ENCODE results near the gene AKAP9. TPM values are rescaled to one million over a fixed set of nuclear protein-coding genes. Genes with fewer than 3 reads are reported as not detected.

The AKAP9 gene
- total RNA-seq, 1 donor: 56.5 TPM

DNA sequence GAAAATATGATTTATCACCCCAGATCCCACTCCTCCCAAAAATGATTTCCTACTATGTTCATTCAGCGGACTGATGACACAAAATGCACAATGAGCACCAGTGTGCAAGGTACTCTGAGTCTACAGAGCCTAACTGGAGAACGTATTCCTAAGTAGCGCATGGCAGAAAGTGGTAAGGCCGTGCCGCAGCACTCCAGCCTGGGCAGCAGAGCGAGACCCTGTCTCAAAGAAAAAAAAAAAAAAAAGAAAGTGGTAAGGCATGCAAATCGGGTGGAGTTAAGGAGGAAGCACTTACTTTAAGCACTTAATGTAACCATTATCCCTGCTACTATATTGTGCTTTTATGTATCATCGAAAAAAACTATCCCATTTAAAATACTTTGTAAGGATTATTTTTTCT lies 168.2 kb downstream of the AKAP9 start:
- Histone ChIP-seq H2AFZ (ENCODE audit: low read length) (no peak overlapping the region), H3K4me1 (ENCODE audit: insufficient read depth, low read length) (no peaks in the 10 kb centered on the region), H3K27me3 (ENCODE audit: insufficient read depth, low read length) (no peaks in the 10 kb centered on the region), H4K20me1 (ENCODE audit: insufficient read depth, low read length) (no peaks in the 10 kb centered on the region), H3K9me3 (ENCODE audit: low read depth, low read length) (no peaks in the 10 kb centered on the region), H3K4me3 (ENCODE audit: insufficient read depth, low read length) (no peak overlapping the region), H3K4me2 (ENCODE audit: insufficient read depth, low read length) (no peak overlapping the region), H3K36me3 (ENCODE audit: insufficient read depth, low read length) (peaks cover 49% of the 10 kb centered on the region), H3K27ac (ENCODE audit: low read depth, low read length) (no peak overlapping the region), H3K79me2 (ENCODE audit: insufficient read depth, low read length) (no peaks in the 10 kb centered on the region)
- TF ChIP-seq, protein P1, sequence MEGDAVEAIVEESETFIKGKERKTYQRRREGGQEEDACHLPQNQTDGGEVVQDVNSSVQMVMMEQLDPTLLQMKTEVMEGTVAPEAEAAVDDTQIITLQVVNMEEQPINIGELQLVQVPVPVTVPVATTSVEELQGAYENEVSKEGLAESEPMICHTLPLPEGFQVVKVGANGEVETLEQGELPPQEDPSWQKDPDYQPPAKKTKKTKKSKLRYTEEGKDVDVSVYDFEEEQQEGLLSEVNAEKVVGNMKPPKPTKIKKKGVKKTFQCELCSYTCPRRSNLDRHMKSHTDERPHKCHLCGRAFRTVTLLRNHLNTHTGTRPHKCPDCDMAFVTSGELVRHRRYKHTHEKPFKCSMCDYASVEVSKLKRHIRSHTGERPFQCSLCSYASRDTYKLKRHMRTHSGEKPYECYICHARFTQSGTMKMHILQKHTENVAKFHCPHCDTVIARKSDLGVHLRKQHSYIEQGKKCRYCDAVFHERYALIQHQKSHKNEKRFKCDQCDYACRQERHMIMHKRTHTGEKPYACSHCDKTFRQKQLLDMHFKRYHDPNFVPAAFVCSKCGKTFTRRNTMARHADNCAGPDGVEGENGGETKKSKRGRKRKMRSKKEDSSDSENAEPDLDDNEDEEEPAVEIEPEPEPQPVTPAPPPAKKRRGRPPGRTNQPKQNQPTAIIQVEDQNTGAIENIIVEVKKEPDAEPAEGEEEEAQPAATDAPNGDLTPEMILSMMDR (IDR thresholded peaks at IDR 0.05; ENCODE audit: extremely low read depth, low read depth, low read length): no peak
- no peak for DNase-seq (ENCODE audit: insufficient read length, low spot score, missing footprints)

DNA sequence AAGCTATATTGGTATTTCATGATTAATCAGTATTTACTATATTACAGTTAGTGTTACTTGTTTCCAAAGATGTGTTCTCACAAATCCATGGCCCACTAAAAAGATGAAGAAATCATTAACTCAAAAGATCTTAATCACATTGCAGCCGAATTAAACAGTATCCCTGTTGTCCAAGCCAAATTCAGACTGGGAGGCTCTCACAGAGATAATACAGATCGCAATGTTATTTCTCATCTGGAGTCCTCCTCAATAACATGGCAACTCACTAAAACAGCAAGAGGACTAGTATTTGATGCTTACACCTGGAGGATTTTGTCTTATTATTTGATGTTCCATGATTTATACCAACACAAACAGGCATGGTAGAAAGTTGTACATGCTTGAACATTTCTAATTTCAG lies 170.2 kb downstream of the AKAP9 start:
- Histone ChIP-seq H3K4me2 (ENCODE audit: insufficient read depth, low read length) (no peak overlapping the region), H3K9me3 (ENCODE audit: low read depth, low read length) (no peaks in the 10 kb centered on the region), H3K27me3 (ENCODE audit: insufficient read depth, low read length) (no peaks in the 10 kb centered on the region), H2AFZ (ENCODE audit: low read length) (no peak overlapping the region), H3K27ac (ENCODE audit: low read depth, low read length) (no peak overlapping the region), H3K4me1 (ENCODE audit: insufficient read depth, low read length) (no peaks in the 10 kb centered on the region), H3K36me3 (ENCODE audit: insufficient read depth, low read length) (peaks cover 51% of the 10 kb centered on the region), H3K79me2 (ENCODE audit: insufficient read depth, low read length) (peaks cover 17% of the 10 kb centered on the region), H3K4me3 (ENCODE audit: insufficient read depth, low read length) (no peak overlapping the region), H4K20me1 (ENCODE audit: insufficient read depth, low read length) (no peaks in the 10 kb centered on the region)
- no peak for DNase-seq (ENCODE audit: insufficient read length, low spot score, missing footprints)
- TF ChIP-seq, protein P1 (IDR thresholded peaks at IDR 0.05; ENCODE audit: extremely low read depth, low read depth, low read length): no peak

DNA sequence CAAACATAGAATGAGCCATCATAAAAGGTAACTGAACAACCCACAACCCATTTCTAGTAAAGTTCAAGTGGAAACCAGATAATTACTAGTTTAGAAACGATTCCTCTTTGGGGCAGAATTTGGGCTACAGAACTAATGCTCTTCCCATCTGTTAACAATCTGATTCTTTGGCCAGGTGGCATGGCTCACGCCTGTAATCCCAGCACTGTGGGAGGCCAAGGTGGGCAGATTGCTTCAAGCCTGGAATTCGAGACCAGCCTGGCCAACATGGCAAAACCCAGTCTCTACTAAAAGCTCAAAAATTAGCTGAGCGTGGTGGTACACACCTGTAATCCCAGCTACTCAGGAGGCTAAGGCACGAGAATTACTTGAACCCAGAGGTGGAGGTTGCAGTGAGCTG lies 175.2 kb downstream of the AKAP9 start:
- Histone ChIP-seq H3K27ac (ENCODE audit: low read depth, low read length) (no peak overlapping the region), H3K4me1 (ENCODE audit: insufficient read depth, low read length) (no peaks in the 10 kb centered on the region), H3K4me3 (ENCODE audit: insufficient read depth, low read length) (no peak overlapping the region), H2AFZ (ENCODE audit: low read length) (no peak overlapping the region), H3K4me2 (ENCODE audit: insufficient read depth, low read length) (no peak overlapping the region), H4K20me1 (ENCODE audit: insufficient read depth, low read length) (peaks cover 10% of the 10 kb centered on the region), H3K9me3 (ENCODE audit: low read depth, low read length) (no peaks in the 10 kb centered on the region), H3K79me2 (ENCODE audit: insufficient read depth, low read length) (peaks cover 51% of the 10 kb centered on the region), H3K27me3 (ENCODE audit: insufficient read depth, low read length) (no peaks in the 10 kb centered on the region), H3K36me3 (ENCODE audit: insufficient read depth, low read length) (peaks cover 28% of the 10 kb centered on the region)
- no peak for DNase-seq (ENCODE audit: insufficient read length, low spot score, missing footprints)
- TF ChIP-seq, protein P1 (IDR thresholded peaks at IDR 0.05; ENCODE audit: extremely low read depth, low read depth, low read length): no peak

DNA sequence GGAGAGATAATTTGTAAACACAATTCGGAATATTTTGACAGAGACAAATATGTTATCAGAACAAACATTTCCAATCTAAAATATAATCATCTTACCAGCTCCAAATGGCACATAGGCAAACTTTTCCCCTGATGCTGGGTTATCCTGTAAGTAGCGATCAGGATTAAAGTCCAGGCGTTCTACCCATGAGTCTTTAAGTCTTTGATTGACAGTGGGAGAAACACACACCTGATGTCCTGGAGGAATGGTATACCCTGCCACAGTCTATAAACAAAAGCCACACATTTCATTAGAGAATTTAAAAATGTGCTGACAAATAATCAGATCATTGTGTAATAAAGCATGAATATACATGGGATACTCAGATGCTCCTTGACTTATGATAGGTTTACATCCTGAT lies 176.3 kb downstream of the AKAP9 start:
- Histone ChIP-seq H2AFZ (ENCODE audit: low read length) (no peak overlapping the region), H3K36me3 (ENCODE audit: insufficient read depth, low read length) (peaks cover 29% of the 10 kb centered on the region), H3K79me2 (ENCODE audit: insufficient read depth, low read length) (peaks cover 63% of the 10 kb centered on the region), H3K27me3 (ENCODE audit: insufficient read depth, low read length) (no peaks in the 10 kb centered on the region), H3K4me2 (ENCODE audit: insufficient read depth, low read length) (no peak overlapping the region), H4K20me1 (ENCODE audit: insufficient read depth, low read length) (peaks cover 10% of the 10 kb centered on the region), H3K9me3 (ENCODE audit: low read depth, low read length) (no peaks in the 10 kb centered on the region), H3K27ac (ENCODE audit: low read depth, low read length) (no peak overlapping the region), H3K4me3 (ENCODE audit: insufficient read depth, low read length) (no peak overlapping the region), H3K4me1 (ENCODE audit: insufficient read depth, low read length) (no peaks in the 10 kb centered on the region)
- DNase-seq (ENCODE audit: insufficient read length, low spot score, missing footprints): no peak
- TF ChIP-seq, protein P1 (IDR thresholded peaks at IDR 0.05; ENCODE audit: extremely low read depth, low read depth, low read length): no peak
